ENCODE measurements around the gene CD209. TPM values are rescaled to one million over a fixed set of nuclear protein-coding genes. Genes with fewer than 3 reads are reported as not detected.

CD209 gene
- total and polyA plus RNA-seq, 8 donors, result 0.19 to 7.0 (median 0.48) TPM

GRCh38 chr19:7697721-7698287 is 49.5 kb downstream of the CD209 start:
- no peak for FAIRE-seq
- DNase-seq, result no peak
- no peaks in the 10 kb centered on the region for H3K27me3 ChIP-seq
- WGBS, 2 donors, result 63 to 68% methylated on average over 10 of the region's 10 CpGs
- no peaks in the 10 kb centered on the region for H3K4me1 ChIP-seq
- intact Hi-C loops (cut with DNase I), result no loop called here
- no peak overlapping the region for H3K27ac ChIP-seq
- no peak for TF ChIP-seq CTCF (IDR thresholded peaks at IDR 0.05)
- H3K36me3 ChIP-seq, result no peaks in the 10 kb centered on the region
- ATAC-seq, result no peak
- no peak overlapping the region for H3K4me3 ChIP-seq
- H3K9me3 ChIP-seq, result no peaks in the 10 kb centered on the region

GRCh38 chr19:7694499-7694898 is 52.8 kb downstream of the CD209 start:
- no peaks in the 10 kb centered on the region for H3K36me3 ChIP-seq
- WGBS, 2 donors, result 41 to 46% methylated on average over 4 of the region's 4 CpGs
- H3K27me3 ChIP-seq, result no peaks in the 10 kb centered on the region
- intact Hi-C loops (cut with DNase I), result no loop called here
- no peak for DNase-seq
- H3K27ac ChIP-seq, result no peak overlapping the region
- ATAC-seq, result no peak
- no peak for FAIRE-seq
- no peaks in the 10 kb centered on the region for H3K9me3 ChIP-seq
- H3K4me1 ChIP-seq, result no peaks in the 10 kb centered on the region
- no peak for TF ChIP-seq CTCF (IDR thresholded peaks at IDR 0.05)
- no peak overlapping the region for H3K4me3 ChIP-seq

- H3K27ac ChIP-seq, result no peak overlapping the region
- H3K36me3 ChIP-seq, result no peaks in the 10 kb centered on the region
- FAIRE-seq (no peak), ATAC-seq (no peak), DNase-seq (no peak)
- H3K9me3 ChIP-seq, result no peaks in the 10 kb centered on the region
- intact Hi-C loops (cut with DNase I), result no loop called here
- no peak overlapping the region for H3K4me3 ChIP-seq
- 59 to 65% methylated on average over 13 of the region's 13 CpGs for WGBS, 2 donors
- H3K4me1 ChIP-seq, result no peaks in the 10 kb centered on the region
- no peak for TF ChIP-seq CTCF (IDR thresholded peaks at IDR 0.05)
- H3K27me3 ChIP-seq, result no peaks in the 10 kb centered on the region
These were observed 54.8 kb downstream of the CD209 start for GRCh38 chr19:7692417-7693088.

- no peaks in the 10 kb centered on the region for H3K4me1 ChIP-seq
- intact Hi-C loops (cut with DNase I), result no loop called here
- DNase-seq (no peak), ATAC-seq (no peak), FAIRE-seq (no peak)
- H3K27ac ChIP-seq, result no peak overlapping the region
- H3K4me3 ChIP-seq, result no peak overlapping the region
- TF ChIP-seq CTCF (IDR thresholded peaks at IDR 0.05), result no peak
- no peaks in the 10 kb centered on the region for H3K36me3 ChIP-seq
- H3K9me3 ChIP-seq, result no peaks in the 10 kb centered on the region
- no peaks in the 10 kb centered on the region for H3K27me3 ChIP-seq
These were observed 55.8 kb downstream of the CD209 start for GRCh38 chr19:7691497-7691896.

GRCh38 chr19:7690779-7691258 is 56.5 kb downstream of the CD209 start:
- FAIRE-seq (no peak), DNase-seq (no peak), ATAC-seq (no peak)
- H3K36me3 ChIP-seq, result no peaks in the 10 kb centered on the region
- WGBS, 2 donors, result 73 to 79% methylated on average over 8 of the region's 8 CpGs
- intact Hi-C loops (cut with DNase I), result no loop called here
- H3K4me3 ChIP-seq, result no peak overlapping the region
- no peak overlapping the region for H3K27ac ChIP-seq
- H3K4me1 ChIP-seq, result no peaks in the 10 kb centered on the region
- TF ChIP-seq CTCF (IDR thresholded peaks at IDR 0.05), result no peak
- no peaks in the 10 kb centered on the region for H3K27me3 ChIP-seq
- no peaks in the 10 kb centered on the region for H3K9me3 ChIP-seq
